CD8-positive, alpha-beta memory T cell (primary cell): Measurements from ENCODE around the gene PSMC4. TPM values are rescaled to one million over a fixed set of nuclear protein-coding genes. Genes with fewer than 3 reads are reported as not detected.

Experiments
- polyA plus RNA-seq: library from polyadenylated mRNA; unstranded; fragments of 300-500 nt; fragmentation: Illumina TruSeq; gene quantifications from one replicate; pipeline ENCODE4 v1.2.3, GENCODE V29; 2021
- total RNA-seq, 2 experiments: library from RNA; stranded (reverse); gene quantifications; one replicate each; pipeline ENCODE4 v1.2.3, GENCODE V29; 2021

PSMC4 gene
- total and polyA plus RNA-seq, 3 experiments from 2014 or later: 114 to 179 (median 170) TPM

Other genes with a start within 250 kb of the PSMC4 start
- gene CLC, start 233.1 kb upstream of the PSMC4 start, total RNA-seq: not detected
- gene CLC, start 233.1 kb upstream of the PSMC4 start, polyA plus RNA-seq: 0.84 TPM
- not detected for gene LEUTX, start 192.3 kb upstream of the PSMC4 start, total RNA-seq
- gene LEUTX, start 192.3 kb upstream of the PSMC4 start, polyA plus RNA-seq: not detected
- gene DYRK1B, start 137.0 kb upstream of the PSMC4 start, total RNA-seq: 1 to 10 TPM; 7.9 to 9.1 TPM
- gene DYRK1B, start 137.0 kb upstream of the PSMC4 start, polyA plus RNA-seq: 15.3 TPM
- gene FBL, start 124.8 kb upstream of the PSMC4 start, total RNA-seq: 100 to 1,000 TPM; 661 to 682 TPM
- 182 TPM for gene FBL, start 124.8 kb upstream of the PSMC4 start, polyA plus RNA-seq
- 1 to 10 TPM; 7.0 to 7.9 TPM for gene FCGBP, start 36.5 kb upstream of the PSMC4 start, total RNA-seq
- gene FCGBP, start 36.5 kb upstream of the PSMC4 start, polyA plus RNA-seq: 2.7 TPM
- gene ZNF546, start 25.9 kb downstream of the PSMC4 start, total RNA-seq: 1 to 10 TPM; 4.8 to 5.0 TPM
- gene ZNF546, start 25.9 kb downstream of the PSMC4 start, polyA plus RNA-seq: 6.6 TPM
- 10 to 100 TPM; 16.8 to 21.3 TPM for gene ZNF780B, start 85.1 kb downstream of the PSMC4 start, total RNA-seq
- 12.0 TPM for gene ZNF780B, start 85.1 kb downstream of the PSMC4 start, polyA plus RNA-seq
- gene ZNF780A, start 119.8 kb downstream of the PSMC4 start, total RNA-seq: 10 to 100 TPM; 18.9 to 19.5 TPM
- gene ZNF780A, start 119.8 kb downstream of the PSMC4 start, polyA plus RNA-seq: 23.2 TPM
- 10 to 100 TPM; 13.9 to 15.4 TPM for gene MAP3K10, start 220.3 kb downstream of the PSMC4 start, total RNA-seq
- 1.3 TPM for gene MAP3K10, start 220.3 kb downstream of the PSMC4 start, polyA plus RNA-seq
- gene TTC9B, start 247.2 kb downstream of the PSMC4 start, total RNA-seq: not detected
- not detected for gene TTC9B, start 247.2 kb downstream of the PSMC4 start, polyA plus RNA-seq